Suppressor macrophage treated with lipopolysaccharide for 1 hour (primary cell): Measurements from ENCODE around the gene LRP2.
"Not testable (repeated sequence)": the region's sequence is repeated elsewhere in the genome, so short reads cannot be mapped to it uniquely, and the experiment has no call there.

Source experiments
- DNase-seq, 3 donors: peaks; one replicate each; pipeline ENCODE4 v3.0.0-alpha.2; 2020 to 2022

Gene LRP2

DNA sequence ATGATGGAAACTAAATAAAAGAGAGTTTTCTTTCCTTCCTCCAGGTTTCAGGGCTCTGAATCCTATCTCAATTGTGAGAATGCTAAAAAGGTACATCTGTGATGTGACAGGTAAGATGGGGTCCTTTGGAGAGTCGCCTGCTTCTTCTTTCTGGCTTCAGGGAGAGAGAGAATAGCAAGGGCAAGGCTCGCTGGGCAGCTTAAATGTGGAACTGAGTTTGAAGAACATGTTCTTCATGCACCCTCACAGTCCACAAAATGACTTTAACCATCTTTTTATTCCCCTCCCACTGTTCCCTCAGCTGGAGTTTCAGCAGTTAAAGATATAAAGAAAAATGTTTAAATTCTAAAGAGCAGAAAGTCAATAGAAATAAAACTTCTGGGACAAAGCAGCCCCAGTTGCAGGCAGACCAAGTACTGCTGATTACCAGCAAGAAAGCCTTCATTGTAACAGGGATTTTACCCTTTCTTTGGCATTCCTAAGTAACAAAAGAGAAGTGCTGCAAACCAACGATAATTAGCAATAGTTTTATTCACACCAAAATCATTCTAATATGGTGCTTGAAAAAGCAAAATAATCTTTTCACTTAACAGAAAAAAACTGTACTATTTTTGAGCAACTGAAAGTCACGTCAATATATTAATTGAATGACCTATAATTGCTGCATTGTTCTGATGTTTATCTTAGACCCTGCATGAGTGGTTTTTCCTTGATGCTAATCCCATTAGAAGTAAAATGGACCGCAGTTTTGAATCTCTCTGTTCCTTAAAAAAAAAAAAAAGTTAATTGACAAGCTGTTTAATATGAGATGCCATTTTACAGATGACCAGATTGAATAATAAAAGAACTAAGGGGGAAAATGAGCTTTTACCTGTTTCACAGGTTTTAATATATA, 61.5 kb downstream of the LRP2 start:
- no peak for DNase-seq

DNA sequence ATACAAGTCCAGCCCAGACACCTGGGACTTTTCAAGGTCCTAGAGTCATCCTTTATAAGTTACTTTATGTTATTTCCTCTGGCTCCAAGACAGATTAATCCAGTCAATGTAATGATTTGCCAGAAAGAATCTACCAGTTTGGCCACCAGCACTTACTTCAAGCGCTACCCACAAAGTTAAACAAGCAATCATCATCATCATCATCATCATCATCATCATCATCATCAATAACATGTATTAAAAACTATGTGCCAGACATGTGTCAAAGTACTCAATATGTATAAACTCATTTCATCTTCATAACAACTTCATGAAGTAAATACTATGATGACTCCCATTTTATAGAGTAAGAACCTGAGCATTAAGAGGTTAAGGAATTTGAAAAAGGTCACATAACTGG, 64.3 kb downstream of the LRP2 start:
- no peak for DNase-seq

DNA sequence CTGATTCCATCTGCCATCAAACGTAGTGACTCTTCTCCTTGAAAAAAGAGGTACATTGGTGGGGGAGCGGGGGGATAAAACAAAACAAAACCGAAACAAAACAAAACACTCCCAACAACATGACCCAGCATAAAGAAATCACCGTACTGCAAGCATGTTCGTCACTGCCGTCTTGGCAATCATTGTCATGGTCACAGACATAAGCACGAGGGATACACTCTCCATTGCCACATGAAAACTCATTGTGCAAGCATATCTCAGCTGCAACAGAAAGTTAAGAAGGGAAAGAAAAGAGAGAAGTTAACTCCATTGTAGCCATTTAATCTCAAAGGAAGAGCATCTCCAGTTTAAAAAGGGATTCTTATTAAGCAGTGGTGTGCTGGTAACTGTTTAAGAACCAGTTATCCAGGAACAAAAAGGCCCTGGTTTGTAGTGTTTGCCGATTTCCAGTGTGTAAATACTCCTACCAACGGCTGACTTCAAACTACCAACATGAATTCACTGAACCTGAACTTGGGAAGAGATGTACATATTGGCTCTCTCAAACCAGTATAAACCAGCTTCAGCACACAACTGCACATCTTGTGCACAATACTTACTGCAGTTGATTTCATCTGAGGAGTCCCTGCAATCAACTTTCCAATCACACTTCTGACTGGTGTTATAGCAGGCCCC, 68.2 kb downstream of the LRP2 start:
- DNase-seq = peak in 1 of 3 donors; percentile 28

DNA sequence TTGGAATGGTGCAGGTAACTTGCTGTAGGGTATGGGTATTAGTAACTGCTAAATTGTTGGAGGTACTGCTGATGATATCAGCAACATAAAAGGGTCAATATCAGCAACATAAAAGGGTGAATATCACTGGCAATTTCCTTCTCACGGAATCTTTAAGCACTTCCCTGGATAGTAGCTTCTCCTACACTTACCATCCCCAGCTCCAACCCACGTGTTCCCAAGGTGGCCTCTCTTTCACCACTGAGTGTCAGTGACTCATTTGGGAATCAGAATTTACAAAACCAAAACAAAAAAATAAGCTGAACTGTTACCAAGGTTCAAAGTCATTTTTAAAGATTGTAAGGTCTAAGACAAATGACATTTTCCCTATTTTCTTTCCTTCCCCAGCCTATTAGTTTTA, 70.8 kb downstream of the LRP2 start:
- DNase-seq = no peak

DNA sequence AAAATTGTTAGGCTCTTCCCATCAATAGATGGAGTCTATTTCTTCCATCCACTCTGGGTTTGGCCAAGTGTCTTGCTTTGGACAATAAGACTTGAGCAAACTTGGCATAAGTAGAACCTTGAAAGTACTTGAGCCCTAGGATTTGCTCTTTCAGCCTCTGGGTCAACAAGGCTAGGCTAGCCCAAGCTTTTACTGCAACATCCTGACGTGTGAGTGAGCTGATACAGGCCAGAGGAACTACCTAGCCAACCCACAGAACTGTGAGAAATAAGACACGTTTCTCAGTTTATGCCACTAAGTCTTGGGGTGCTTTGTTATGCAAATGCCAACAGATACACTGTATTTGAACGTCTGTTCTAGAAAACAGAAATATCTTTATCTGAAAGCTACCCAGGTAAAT, 71.9 kb downstream of the LRP2 start:
- no peak for DNase-seq

DNA sequence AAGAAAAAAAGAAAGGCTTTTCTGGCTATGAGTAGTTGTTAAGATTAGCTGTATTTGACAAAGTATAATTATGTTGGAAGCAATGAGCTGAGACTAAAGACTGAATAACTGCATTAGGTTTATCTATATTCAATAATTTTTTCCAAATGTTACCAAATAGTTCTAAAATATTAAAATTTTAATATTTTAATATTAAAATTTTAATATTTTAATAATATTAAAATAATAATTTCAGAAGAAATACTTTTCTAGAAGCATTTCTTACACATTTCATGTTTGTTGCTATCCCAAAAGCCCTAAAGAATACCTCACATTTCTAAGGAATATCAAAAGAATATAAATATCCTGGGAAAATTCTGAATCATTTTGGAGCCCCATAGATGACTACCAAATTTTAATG, 74.7 kb downstream of the LRP2 start:
- DNase-seq = no peak

DNA sequence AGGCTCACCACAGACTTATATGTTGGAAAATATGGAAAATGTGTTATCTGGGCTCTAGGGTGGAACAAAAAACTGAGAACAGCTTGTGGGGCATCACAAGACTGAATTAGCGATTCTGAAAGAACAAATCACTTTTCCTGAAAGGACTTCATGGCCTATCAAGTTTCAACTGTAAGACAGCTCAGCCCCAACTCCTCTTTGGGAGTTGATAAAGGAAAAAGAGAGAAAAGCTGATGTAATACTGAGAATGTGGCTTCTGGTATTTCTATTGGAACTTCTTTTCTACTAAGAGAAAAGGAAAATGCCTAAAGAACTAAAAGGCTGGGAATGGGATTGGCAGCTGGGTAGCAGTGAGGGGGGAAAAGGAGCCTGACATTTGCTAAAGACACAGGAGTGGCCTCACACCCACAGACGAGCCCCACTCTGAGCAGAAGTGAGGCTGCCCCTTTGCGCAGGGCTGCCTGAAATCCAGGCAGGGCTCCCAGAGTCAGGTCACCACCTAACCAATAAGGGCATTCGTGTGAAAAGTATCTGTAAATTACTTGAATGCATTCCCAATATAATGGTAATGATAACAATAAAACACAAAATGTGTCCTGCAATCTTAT, 75.6 kb downstream of the LRP2 start:
- DNase-seq = no peak

DNA sequence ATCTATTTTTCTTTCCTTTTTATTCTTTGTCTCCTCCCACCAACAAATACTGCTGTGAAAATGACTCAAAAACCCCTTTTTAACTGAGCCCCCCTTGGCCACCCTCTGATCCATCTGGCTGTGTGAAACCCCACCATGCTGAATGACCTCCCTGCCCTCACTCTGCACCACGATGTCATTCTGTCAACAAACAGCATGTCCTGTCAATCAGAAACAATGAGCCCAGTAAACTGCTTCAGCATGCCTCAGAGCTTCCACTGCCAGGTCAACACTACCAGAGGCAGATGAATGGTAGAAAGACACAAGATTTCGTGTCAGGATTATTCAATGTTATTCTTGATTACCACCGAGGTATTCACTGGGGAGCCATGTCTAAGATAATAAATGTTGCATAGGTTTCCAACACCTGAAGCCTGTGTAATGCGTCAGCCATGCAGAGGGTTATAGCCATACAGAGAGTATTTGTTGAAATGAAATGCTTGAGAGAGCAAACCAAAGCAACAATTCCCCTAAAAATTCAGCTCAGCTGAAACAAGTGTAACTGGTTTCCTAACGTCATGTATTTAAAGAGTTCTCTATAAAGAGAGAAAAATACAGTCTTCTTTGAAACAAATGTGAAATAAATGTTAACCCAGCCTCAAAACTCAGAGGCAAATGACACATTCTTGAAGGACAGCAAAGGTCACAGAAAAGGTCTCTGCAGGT, 76.7 kb downstream of the LRP2 start:
- no peak for DNase-seq

DNA sequence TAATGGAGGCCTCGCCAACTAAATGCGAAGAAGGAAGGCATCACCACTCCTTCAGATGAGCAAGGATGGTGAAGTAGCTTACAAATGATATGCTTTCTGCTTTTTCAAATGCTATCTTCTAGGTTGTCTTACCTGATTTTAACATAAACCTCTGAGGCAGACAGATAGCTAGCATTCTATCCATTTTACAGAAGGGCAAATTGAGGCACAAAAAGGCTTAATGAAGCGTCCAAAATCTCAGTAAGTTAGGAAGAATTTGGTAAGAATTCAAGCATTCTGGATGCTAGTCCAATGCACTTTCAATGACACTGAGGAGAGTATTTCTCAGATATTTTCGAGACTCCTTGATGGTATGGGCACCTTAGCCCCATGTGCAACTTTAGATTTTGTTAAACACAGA, 81.8 kb downstream of the LRP2 start:
- no peak for DNase-seq

DNA sequence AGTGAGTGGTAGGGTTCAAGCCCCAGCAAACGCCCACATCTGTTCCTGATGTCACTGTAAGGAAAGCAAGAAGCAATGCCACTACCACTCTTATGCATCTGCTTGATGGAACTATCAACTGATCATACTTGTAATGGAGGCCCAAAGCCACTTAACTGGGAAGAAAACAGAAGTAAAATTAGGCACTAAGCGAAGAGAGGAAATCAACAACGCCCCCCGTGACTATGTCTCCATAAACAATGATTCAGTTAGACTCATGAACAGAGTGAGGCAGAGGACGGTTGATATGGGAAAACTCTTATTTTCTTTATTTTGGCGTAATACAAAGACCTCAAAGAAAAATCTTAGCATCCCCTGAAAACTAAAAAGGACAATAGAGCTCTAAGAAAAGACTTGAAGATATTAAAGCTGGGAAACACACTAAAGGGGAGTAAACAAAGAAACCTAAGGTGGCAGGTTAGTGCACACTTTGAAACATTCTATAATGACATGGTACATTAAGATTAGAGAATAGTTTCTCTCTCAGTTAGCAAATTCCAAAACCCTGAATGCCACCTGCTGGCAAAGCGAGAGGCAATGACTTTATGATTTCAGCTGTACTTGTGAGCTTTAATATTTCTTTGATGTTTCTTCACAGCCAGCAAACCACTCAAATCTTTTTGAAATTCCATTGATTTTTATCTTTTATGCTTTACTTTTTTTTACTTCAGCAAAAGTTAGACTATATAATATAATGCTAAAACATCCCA, 86.5 kb downstream of the LRP2 start:
- DNase-seq = peak; percentile 36 to 51 (median 38)

DNA sequence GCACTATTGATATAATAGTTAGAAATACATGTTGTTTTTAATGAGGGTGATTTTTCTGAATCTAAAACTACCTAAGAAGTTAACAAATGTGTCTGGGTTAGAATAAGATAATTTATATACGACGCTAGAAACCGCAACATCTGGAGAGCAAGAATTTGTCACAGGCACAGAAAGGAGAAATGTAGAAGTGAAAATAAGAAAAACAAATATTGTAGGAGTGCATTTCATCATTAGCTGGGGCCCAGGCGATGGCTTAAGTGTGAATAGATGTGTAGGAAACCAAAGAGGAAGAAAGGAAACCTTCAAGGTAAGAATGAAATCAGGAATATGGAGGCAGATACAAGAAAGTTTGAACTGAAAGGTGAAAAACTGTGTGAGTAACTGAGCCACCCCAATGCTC, 90.3 kb downstream of the LRP2 start:
- DNase-seq = no peak

DNA sequence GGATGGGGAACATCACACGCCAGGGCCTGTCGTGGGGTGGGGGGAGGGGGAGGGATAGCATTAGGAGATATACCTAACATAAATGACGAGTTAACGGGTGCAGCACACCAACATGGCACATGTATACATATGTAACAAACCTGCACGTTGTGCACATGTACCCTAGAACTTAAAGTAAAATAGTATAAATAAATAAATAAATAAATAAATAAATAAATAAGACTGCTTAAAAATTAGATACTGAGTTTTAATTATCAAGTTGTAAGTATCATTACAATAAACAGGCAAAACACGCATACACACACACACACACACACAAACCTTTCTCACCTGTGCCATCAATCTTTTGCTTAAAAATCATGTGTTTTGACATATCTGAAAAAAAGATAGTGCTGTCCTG, 91.8 kb downstream of the LRP2 start:
- DNase-seq = not testable (repeated sequence)

DNA sequence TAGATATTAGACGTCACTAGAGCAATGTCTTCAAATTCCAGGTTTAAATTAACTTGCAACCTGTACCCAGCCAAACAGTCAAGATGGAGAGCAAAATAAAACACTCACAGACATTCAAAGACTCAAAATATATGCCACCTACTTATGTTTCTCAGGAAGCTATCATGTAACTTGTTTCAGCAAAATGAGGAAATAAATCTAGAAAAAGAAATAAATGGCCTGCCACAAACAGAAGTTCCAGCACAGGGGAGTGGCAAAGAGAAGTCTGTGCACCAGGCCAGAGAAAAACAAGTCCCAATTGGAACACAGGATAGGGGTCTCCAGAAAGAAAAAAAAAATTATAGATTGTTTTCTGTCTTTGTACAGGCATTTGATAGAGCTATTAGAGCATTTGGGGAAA, 96.7 kb downstream of the LRP2 start:
- DNase-seq = peak; percentile 1 to 26 (median 23)

DNA sequence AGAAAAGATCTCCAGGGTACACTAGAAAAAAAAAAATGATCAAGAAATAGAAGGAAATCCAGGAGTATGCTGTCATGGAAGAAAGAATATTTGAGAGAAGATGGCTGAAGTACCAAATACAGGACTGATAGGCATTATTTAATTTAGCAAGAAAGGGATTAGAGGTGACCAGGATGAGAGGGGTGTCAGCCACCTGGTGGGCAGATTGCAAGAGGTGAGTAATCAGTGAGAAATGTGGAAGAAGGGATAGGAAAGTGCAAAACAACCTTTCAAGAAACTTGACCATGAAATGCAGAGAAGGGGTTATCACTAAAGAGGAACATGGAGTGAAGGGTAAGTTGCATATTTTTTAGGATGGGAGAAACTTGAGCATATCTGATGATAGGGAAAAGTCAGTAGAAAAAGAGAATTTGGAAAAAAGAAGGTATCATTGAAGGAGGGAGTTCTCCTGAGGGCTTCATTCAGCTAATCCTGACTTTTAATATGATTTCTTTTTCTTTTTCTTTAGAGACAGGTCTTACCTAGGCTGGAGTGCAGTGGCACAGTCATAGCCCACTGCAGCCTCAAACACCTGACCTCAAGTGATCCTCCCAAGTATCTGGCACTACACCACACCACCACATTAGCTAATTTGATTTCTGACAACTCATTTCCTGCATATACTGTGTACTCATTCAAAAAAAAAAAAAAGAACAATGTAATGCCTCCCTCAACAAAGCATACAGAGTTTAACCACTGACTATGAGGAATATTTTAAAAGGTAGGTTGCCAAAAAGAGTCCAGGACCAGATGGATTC, 101.3 kb downstream of the LRP2 start:
- no peak for DNase-seq

DNA sequence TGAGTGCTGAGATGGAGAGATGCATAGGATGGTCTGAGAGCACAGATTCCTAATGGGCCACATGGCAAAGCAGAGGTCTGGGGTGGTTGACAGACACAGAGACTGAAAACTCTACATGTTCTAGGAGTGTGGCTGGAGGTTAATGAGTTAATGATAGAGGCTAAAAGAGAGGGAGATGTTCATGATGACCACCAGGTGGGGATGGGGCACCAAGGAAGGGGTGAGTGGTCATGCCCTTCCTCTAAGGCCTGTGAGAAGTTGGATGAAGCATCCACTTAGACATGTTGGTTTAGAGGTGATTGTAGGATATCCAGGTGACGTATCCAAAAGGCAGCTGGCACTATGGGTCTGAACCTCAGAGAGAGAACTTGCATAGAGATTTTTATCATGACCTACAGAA, 102.1 kb downstream of the LRP2 start:
- peak in 1 of 3 donors; percentile 21 for DNase-seq

DNA sequence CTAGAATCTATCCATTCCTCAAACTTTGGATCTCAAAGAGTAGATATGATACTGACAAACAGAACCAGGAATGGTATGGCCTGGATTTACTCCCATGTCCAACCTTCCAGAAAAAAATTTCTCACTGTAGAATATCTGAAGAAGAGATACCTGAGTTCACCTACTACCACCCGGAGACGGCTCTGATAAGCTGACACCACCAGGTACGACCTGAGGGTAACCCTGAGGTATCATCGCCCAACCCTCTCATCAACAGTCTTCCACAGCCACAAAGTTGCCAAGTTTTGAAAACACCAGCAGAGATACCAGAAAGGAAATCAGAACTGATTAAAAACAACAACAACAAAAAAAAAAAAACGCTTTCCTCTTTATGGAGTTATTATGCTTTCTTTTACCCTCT, 102.9 kb downstream of the LRP2 start:
- DNase-seq = no peak

DNA sequence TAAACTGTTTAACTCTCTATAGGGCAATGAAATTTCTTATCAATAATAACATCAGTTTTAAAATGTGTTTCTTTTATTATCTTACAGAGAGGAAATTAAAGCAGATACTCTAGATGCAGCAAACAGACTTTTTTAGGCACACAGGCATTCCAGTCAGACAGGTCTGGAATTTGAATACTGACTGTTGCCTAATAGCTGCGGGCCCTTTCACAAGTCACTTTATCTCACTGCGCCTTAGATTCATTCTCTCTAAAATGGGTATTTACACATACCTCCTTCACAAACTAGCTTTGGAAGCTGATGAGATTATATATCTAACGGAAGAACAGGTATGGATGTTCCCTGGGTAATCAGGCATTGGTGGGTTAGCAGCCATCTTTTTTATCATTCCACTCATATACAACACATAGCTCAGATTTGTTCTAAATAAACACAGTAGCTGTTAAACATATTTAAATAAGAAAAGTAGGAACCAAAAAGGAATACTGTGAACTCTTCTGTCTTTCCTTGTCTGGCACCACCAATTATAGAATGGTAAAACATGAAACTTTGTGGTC, 104.2 kb downstream of the LRP2 start:
- DNase-seq = no peak

DNA sequence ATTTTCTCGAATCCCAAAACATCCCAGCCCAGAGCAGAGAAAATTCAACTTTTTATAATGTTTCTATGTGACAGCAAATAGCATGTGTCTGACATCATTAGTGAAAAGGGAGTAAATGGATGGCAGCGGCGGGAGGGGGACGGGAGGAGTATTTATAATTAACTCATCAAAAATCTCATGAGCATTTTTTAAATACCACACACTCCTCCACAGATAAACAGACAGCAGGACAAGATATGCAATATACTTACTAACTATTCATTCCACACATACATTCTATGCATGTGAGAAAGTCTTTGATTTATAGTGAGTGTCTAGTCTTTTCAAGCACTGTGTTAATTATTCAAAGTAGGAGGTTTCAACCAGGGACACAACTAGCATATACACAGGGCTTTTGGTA, 107.6 kb downstream of the LRP2 start:
- no peak for DNase-seq

DNA sequence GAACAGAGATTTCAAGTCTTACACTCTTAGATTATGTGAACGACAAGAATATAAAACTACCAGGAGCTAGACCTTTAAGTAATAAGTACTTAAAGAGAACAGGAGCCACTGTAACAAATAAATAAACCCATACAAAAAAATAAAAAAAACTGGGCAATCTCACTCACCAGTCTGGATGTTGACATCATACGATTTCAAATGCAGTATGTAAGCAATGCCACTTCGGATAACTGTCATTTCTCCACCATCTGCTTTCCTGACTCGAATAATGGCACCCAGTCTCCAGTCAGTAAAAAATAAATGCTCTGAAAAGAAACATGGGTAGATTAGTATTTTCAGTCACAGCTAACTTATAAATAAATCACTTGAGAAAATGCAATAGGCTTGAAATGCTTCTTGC, 115.1 kb downstream of the LRP2 start:
- no peak for DNase-seq

DNA sequence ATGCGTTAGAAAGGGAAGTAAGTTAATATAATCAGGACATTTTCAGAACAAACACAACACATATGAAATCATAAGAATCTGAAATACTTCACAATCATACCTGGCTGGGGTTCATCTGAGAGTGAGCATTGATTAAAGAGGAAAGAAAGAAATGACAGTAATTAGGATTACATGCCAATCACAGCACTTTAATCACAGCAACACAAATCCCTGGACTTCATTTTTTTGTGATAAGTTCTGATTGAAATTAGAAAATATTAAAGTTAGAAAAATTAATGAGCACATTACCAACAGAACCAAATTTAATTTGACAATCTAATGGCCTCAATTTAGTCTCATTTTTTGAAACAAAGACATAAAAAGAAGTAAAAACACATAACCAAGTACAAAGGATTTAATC, 121.9 kb downstream of the LRP2 start:
- DNase-seq = no peak

DNA sequence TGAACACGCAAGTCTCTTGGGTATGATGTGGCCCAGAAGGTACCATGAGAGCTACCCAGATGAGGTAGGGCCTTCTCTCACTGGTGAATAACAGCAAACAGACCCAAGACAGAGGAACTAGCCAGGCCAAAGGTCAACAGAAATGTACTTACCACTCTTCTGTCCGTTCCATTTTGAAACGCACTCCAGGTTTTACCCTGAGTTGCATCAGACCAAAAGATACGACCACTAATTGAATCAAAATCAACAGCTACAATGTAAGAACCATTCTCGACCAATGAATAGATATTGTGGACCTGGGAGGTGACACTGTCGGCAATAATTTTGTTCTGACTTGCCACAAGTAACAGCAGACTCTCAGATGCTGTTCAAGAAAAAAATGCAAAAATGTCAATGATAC, 124.4 kb downstream of the LRP2 start:
- no peak for DNase-seq
